Suprapubic skin (tissue), 4 donors: ENCODE data around the gene GPC1. TPM values are rescaled to one million over a fixed set of nuclear protein-coding genes. Genes with fewer than 3 reads are reported as not detected.

ENCODE experiments used
- DNase-seq, 2 donors: peaks; one replicate each; pipeline ENCODE4 v3.0.0-alpha.2; 2019; ENCODE audit warnings: low spot score in 2 of 2
- H3K27ac ChIP-seq: fragments of 200-600 bp; sonication (generic); one replicate; pipeline ENCODE4 v1.5.1; 2019
- H3K27me3 ChIP-seq: fragments of 200-600 bp; sonication (generic); one replicate; pipeline ENCODE4 v1.5.1; 2019
- H3K36me3 ChIP-seq: fragments of 200-600 bp; sonication (generic); one replicate; pipeline ENCODE4 v1.5.1; 2019
- H3K4me1 ChIP-seq: fragments of 200-600 bp; sonication (generic); one replicate; pipeline ENCODE4 v1.5.1; 2019
- H3K4me3 ChIP-seq: fragments of 200-600 bp; sonication (generic); one replicate; pipeline ENCODE4 v1.5.1; 2019; ENCODE audit warnings: mild to moderate bottlenecking
- H3K9me3 ChIP-seq: fragments of 200-600 bp; sonication (generic); one replicate; pipeline ENCODE4 v1.5.1; 2019
- EP300 ChIP-seq: sonication (generic); formaldehyde crosslinking; IDR thresholded peaks from one replicate; pipeline ENCODE4 v1.6.1; 2017; ENCODE audit warnings: antibody characterized with exemption
- POLR2A ChIP-seq, 2 donors: fragments of 450-650 bp; IDR thresholded peaks; one replicate each; pipeline ENCODE4 v1.6.1; 2017; ENCODE audit warnings: antibody characterized with exemption in 2 of 2, mild to moderate bottlenecking in 2 of 2, moderate library complexity in 2 of 2
- POLR2AphosphoS5 ChIP-seq, 3 donors: sonication (generic); formaldehyde crosslinking; IDR thresholded peaks; one replicate each; pipeline ENCODE4 v1.6.1; 2017; ENCODE audit warnings: antibody characterized with exemption in 3 of 3
- WGBS: methylation state at CpG from one replicate; pipeline ENCODE4 v1.1.5; 2018; 5-methylcytosine and 5-hydroxymethylcytosine counted together
- total RNA-seq, 4 donors: library from RNA; depleted of rRNA; stranded (reverse); fragments of >200 nt; gene quantifications; one replicate each; pipeline ENCODE4 v1.1.0, GENCODE V29; 2016
- TF ChIP-seq, protein P1 (sequence below), 2 donors: fragments of 200-600 bp in 1 of 2; fragments of 450-650 bp in 1 of 2; sonication (generic) in 1 of 2; IDR thresholded peaks; one replicate each; pipeline ENCODE4 v1.5.1; 2016 to 2019; ENCODE audit warnings: antibody characterized with exemption in 2 of 2, mild to moderate bottlenecking in 1 of 2, moderate library complexity in 1 of 2

Gene GPC1
- total RNA-seq, 4 donors from 2014 or later, result 130 to 164 (median 145) TPM

DNA sequence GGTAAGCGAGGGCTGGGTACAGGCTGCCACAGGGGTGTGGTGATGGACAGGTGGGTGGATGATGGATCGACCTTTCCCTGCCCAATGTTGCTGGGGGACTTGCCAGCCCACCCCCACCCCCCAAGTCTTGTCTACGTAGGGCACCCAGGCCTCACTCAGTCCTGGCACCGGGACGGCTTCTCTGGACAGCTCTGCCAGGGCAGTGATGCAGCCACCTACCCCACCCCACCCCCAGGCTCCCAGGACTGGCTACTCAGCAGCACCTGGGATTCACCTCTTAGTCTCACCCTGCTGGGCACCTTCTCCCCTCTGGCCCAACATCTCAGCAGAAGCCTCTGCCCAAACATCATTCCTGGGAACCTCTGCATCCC is 66.6 kb downstream of the GPC1 start:
- no peaks in the 10 kb centered on the region for H3K4me1 ChIP-seq
- H3K27me3 ChIP-seq, result no peaks in the 10 kb centered on the region
- 92% methylated on average over 3 of the region's 5 CpGs for WGBS
- H3K27ac ChIP-seq, result no peak overlapping the region
- H3K4me3 ChIP-seq, result no peak overlapping the region
- H3K36me3 ChIP-seq, result peaks cover 23% of the 10 kb centered on the region
- no peaks in the 10 kb centered on the region for H3K9me3 ChIP-seq
- no peak for TF ChIP-seq POLR2A (IDR thresholded peaks at IDR 0.05)
- TF ChIP-seq, protein P1, sequence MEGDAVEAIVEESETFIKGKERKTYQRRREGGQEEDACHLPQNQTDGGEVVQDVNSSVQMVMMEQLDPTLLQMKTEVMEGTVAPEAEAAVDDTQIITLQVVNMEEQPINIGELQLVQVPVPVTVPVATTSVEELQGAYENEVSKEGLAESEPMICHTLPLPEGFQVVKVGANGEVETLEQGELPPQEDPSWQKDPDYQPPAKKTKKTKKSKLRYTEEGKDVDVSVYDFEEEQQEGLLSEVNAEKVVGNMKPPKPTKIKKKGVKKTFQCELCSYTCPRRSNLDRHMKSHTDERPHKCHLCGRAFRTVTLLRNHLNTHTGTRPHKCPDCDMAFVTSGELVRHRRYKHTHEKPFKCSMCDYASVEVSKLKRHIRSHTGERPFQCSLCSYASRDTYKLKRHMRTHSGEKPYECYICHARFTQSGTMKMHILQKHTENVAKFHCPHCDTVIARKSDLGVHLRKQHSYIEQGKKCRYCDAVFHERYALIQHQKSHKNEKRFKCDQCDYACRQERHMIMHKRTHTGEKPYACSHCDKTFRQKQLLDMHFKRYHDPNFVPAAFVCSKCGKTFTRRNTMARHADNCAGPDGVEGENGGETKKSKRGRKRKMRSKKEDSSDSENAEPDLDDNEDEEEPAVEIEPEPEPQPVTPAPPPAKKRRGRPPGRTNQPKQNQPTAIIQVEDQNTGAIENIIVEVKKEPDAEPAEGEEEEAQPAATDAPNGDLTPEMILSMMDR (IDR thresholded peaks at IDR 0.05), result no peak
- TF ChIP-seq EP300, result no peak
- TF ChIP-seq POLR2AphosphoS5 (IDR thresholded peaks at IDR 0.05), result no peak
- DNase-seq, result peak in 1 of 2 donors; percentile 70

DNA sequence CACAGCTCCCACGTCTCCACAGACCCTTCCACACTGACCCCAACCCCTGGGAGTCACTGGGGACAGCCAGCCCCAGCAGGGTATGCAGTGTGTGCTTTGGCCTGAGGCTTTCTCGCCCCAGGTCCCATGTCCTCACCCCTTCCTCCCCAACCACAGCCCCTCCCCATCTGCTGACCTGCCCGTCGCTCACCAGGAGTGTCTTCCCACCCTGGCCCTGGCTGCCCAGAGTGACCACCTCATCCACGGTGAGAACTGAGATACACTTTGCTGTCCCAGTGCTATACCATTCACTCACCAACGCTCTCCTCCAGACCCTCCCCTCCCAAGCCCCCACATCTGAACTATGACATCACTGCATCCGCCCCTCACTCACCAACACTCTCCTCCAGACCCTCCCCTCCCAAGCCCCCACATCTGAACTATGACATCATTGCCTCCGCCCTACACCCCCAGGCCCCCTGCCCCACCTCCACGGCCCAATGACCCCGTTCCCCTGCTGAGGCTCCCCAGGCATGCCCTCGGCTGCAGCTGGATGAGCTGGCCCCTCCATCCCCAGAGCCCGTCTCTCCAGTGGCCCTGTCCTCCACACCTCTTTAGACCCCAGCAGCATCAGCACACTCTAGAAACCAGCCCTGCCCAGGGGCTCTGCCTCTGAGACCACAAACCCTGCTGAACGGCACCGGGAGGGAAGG is 67.1 kb downstream of the GPC1 start:
- no peak overlapping the region for H3K27ac ChIP-seq
- 88% methylated on average over 14 of the region's 14 CpGs for WGBS
- peak in 1 of 2 donors; percentile 76 for DNase-seq
- TF ChIP-seq, protein P1 (IDR thresholded peaks at IDR 0.05), result no peak
- TF ChIP-seq POLR2A (IDR thresholded peaks at IDR 0.05), result no peak
- no peaks in the 10 kb centered on the region for H3K27me3 ChIP-seq
- H3K36me3 ChIP-seq, result peaks cover 22% of the 10 kb centered on the region
- H3K4me1 ChIP-seq, result no peaks in the 10 kb centered on the region
- H3K4me3 ChIP-seq, result no peak overlapping the region
- H3K9me3 ChIP-seq, result no peaks in the 10 kb centered on the region

GRCh38 chr2:240503375-240503774 is 67.9 kb downstream of the GPC1 start:
- Histone ChIP-seq H3K9me3 (no peaks in the 10 kb centered on the region), H3K27me3 (no peaks in the 10 kb centered on the region), H3K36me3 (peaks cover 22% of the 10 kb centered on the region), H3K27ac (no peak overlapping the region), H3K4me1 (no peaks in the 10 kb centered on the region), H3K4me3 (no peak overlapping the region)
- WGBS, result 94% methylated on average over 9 of the region's 9 CpGs
- TF ChIP-seq, protein P1 (IDR thresholded peaks at IDR 0.05), result no peak
- TF ChIP-seq EP300, result no peak
- no peak for TF ChIP-seq POLR2A (IDR thresholded peaks at IDR 0.05)
- no peak for TF ChIP-seq POLR2AphosphoS5 (IDR thresholded peaks at IDR 0.05)
- peak in 1 of 2 donors; percentile 37 for DNase-seq

DNA sequence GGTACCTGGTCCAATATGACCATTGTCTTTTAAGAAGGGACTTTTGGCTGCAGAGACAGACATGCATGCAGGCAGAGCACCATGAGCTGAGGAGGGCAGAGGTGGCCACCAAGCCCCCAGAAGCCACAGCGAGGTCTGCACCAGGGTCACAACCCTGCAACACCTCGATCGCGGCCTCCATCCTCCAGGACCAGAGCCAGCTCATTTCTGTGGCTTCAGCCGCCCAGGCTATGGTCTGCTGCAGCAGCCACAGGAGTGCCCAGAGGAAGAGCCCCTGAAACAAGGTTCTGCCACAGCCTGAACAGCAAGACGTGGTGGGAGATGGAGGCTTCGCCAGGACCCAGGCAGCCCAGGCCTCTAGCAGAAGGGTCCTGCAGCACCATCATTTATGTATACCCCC is 68.4 kb downstream of the GPC1 start:
- Histone ChIP-seq H3K36me3 (peaks cover 18% of the 10 kb centered on the region), H3K27ac (no peak overlapping the region), H3K4me1 (no peaks in the 10 kb centered on the region), H3K9me3 (no peaks in the 10 kb centered on the region), H3K27me3 (no peaks in the 10 kb centered on the region), H3K4me3 (no peak overlapping the region)
- peak; percentile 42 to 52 for DNase-seq
- TF ChIP-seq, protein P1 (IDR thresholded peaks at IDR 0.05), result no peak
- no peak for TF ChIP-seq POLR2A (IDR thresholded peaks at IDR 0.05)
- TF ChIP-seq EP300, result no peak
- TF ChIP-seq POLR2AphosphoS5 (IDR thresholded peaks at IDR 0.05), result no peak
- WGBS, result 100% methylated on average over 2 of the region's 7 CpGs

- peaks cover 5% of the 10 kb centered on the region for H3K36me3 ChIP-seq
- H3K27me3 ChIP-seq, result no peaks in the 10 kb centered on the region
- H3K4me1 ChIP-seq, result no peaks in the 10 kb centered on the region
- WGBS, result 92% methylated on average over 5 of the region's 14 CpGs
- no peak overlapping the region for H3K27ac ChIP-seq
- peak in 1 of 2 donors; percentile 69 for DNase-seq
- H3K4me3 ChIP-seq, result no peak overlapping the region
- no peaks in the 10 kb centered on the region for H3K9me3 ChIP-seq
- TF ChIP-seq EP300, result no peak
- TF ChIP-seq, protein P1 (IDR thresholded peaks at IDR 0.05), result no peak
- TF ChIP-seq POLR2AphosphoS5 (IDR thresholded peaks at IDR 0.05), result no peak
- TF ChIP-seq POLR2A (IDR thresholded peaks at IDR 0.05), result no peak
Measured at GRCh38 chr2:240505910-240506309, 70.4 kb downstream of the GPC1 start.
